Brain microvascular endothelial cell (primary cell): ENCODE results near the gene NDE1.
A peak's percentile ranks its signal among the peaks of the same experiment; 100 is the strongest.

Source experiments
- DNase-seq: peaks from one replicate; pipeline ENCODE4 v3.0.0-alpha.2; 2020
- H3K27ac ChIP-seq: fragments of 250-450 bp; sonication (Bioruptor Pico); 2 replicates; pipeline ENCODE4 v1.5.1; 2020; ENCODE audit warnings: mild to moderate bottlenecking, moderate library complexity
- H3K27me3 ChIP-seq: fragments of 250-450 bp; sonication (Bioruptor Pico); replicated peaks from 2 replicates; pipeline ENCODE4 v1.5.1; 2020; ENCODE audit warnings: mild to moderate bottlenecking
- H3K36me3 ChIP-seq: fragments of 250-450 bp; sonication (Bioruptor Pico); replicated peaks from 2 replicates; pipeline ENCODE4 v1.5.1; 2020; ENCODE audit warnings: mild to moderate bottlenecking
- H3K4me3 ChIP-seq: 2 replicates; pipeline ENCODE4 v1.5.1; 2011; ENCODE audit warnings: low read depth, mild to moderate bottlenecking, control low read depth, low read length, moderate library complexity
- in situ Hi-C: cut with HindIII; loops from 2 replicates; pipeline ENCODE4 v1.10.0; 2017; ENCODE audit warnings: low sequenced_read_pairs, low pct_ligation_motif_present
- TF ChIP-seq, protein P1 (sequence below): IDR thresholded peaks from 2 replicates; pipeline ENCODE4 v1.5.1; 2011; ENCODE audit warnings: low read depth, mild to moderate bottlenecking, moderate library complexity, low read length, control low read depth, inconsistent platforms; ENCODE audit errors: missing control alignments

NDE1 gene

GRCh38 chr16:15636392-15636873 is 13.6 kb upstream of the NDE1 start:
- Histone ChIP-seq H3K36me3 (peaks cover 41% of the 10 kb centered on the region), H3K27ac (no peak overlapping the region), H3K4me3 (no peak overlapping the region), H3K27me3 (no peaks in the 10 kb centered on the region)
- in situ Hi-C loops: no loop called here
- no peak for DNase-seq
- TF ChIP-seq, protein P1, sequence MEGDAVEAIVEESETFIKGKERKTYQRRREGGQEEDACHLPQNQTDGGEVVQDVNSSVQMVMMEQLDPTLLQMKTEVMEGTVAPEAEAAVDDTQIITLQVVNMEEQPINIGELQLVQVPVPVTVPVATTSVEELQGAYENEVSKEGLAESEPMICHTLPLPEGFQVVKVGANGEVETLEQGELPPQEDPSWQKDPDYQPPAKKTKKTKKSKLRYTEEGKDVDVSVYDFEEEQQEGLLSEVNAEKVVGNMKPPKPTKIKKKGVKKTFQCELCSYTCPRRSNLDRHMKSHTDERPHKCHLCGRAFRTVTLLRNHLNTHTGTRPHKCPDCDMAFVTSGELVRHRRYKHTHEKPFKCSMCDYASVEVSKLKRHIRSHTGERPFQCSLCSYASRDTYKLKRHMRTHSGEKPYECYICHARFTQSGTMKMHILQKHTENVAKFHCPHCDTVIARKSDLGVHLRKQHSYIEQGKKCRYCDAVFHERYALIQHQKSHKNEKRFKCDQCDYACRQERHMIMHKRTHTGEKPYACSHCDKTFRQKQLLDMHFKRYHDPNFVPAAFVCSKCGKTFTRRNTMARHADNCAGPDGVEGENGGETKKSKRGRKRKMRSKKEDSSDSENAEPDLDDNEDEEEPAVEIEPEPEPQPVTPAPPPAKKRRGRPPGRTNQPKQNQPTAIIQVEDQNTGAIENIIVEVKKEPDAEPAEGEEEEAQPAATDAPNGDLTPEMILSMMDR: no peak

GRCh38 chr16:15639061-15639568 is 10.9 kb upstream of the NDE1 start:
- H3K27me3 ChIP-seq: no peaks in the 10 kb centered on the region
- H3K4me3 ChIP-seq: no peak overlapping the region
- TF ChIP-seq, protein P1: no peak
- no peak overlapping the region for H3K27ac ChIP-seq
- in situ Hi-C loops: no loop called here
- H3K36me3 ChIP-seq: peaks cover 26% of the 10 kb centered on the region
- no peak for DNase-seq

- TF ChIP-seq, protein P1: no peak
- no peak for DNase-seq
- in situ Hi-C loops: no loop called here
- Histone ChIP-seq H3K36me3 (peaks cover 19% of the 10 kb centered on the region), H3K27me3 (no peaks in the 10 kb centered on the region), H3K27ac (no peak overlapping the region), H3K4me3 (no peak overlapping the region)
Observed at GRCh38 chr16:15640966-15641365, 9.1 kb upstream of the NDE1 start.

GRCh38 chr16:15641753-15642556 is 8.1 kb upstream of the NDE1 start:
- in situ Hi-C loops: no loop called here
- peak overlapping the region; percentile 98 for H3K27ac ChIP-seq
- TF ChIP-seq, protein P1: no peak
- no peaks in the 10 kb centered on the region for H3K27me3 ChIP-seq
- DNase-seq: no peak
- H3K36me3 ChIP-seq: peaks cover 16% of the 10 kb centered on the region
- peak overlapping the region; percentile 95 for H3K4me3 ChIP-seq

DNA sequence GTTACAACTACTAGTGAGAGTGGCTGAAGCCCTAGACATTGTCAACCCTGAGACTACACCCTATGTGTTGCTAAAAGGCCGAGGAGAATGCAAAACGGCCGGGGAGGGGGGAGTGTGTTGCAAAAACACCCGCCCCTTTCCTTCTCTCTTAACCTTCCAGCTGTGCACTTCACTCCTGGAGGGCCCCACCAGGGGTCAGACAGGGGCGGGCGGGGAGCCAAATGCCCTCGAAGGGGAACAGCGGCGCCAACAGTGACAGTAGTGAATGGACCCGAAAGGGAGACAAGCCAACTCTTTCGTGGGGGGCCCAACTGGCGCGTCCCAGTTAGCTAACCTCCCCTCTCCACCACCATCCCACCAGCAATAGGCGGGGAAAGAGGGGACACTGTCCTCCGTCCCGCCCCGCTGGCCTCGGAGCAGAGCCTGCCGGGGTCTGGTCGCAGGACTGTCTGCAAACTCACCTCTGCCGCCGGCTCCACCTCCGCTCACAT is 7.4 kb upstream of the NDE1 start:
- H3K27ac ChIP-seq: peak overlapping the region; percentile 98
- in situ Hi-C loops: no loop called here
- peak overlapping the region; percentile 95 for H3K4me3 ChIP-seq
- peaks cover 14% of the 10 kb centered on the region for H3K36me3 ChIP-seq
- DNase-seq: no peak
- TF ChIP-seq, protein P1: peak; percentile 57
- no peaks in the 10 kb centered on the region for H3K27me3 ChIP-seq
